ENCODE results near the gene SNUPN. TPM values are rescaled to one million over a fixed set of nuclear protein-coding genes. Genes with fewer than 3 reads are reported as not detected.
A peak's percentile ranks its signal among the peaks of the same experiment; 100 is the strongest.

SNUPN gene
- total RNA-seq, 1 donor from 2014 or later, result 20.5 TPM

DNA sequence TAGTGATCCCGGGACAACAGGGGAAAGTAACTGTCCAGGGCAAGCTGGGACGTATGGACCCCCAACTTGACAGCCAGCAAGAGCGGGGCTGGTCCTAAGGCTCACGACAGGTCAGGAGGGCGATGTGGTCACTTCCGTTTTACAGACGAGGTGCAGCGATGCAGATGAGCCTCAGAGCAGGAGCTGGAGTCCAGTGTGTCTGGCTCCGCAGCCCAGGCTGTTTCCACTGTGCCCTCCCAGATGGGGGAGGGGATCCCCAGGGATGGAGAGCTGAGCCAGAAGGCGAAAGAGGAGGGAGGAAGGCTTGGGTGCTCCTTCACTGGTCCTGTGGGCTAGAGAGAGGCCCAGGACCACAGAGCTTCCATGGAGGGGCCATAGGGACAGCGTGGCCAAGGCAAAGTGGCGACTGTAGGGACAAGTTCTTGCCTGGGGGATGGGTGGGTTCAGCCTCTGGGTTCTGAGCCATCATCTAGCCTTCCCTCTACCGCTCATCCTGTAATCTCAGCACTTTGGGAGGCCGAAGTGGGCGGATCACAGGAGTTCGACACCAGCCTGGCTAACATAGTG is 27.9 kb upstream of the SNUPN start:
- TF ChIP-seq, protein P1, sequence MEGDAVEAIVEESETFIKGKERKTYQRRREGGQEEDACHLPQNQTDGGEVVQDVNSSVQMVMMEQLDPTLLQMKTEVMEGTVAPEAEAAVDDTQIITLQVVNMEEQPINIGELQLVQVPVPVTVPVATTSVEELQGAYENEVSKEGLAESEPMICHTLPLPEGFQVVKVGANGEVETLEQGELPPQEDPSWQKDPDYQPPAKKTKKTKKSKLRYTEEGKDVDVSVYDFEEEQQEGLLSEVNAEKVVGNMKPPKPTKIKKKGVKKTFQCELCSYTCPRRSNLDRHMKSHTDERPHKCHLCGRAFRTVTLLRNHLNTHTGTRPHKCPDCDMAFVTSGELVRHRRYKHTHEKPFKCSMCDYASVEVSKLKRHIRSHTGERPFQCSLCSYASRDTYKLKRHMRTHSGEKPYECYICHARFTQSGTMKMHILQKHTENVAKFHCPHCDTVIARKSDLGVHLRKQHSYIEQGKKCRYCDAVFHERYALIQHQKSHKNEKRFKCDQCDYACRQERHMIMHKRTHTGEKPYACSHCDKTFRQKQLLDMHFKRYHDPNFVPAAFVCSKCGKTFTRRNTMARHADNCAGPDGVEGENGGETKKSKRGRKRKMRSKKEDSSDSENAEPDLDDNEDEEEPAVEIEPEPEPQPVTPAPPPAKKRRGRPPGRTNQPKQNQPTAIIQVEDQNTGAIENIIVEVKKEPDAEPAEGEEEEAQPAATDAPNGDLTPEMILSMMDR (IDR thresholded peaks at IDR 0.05), result no peak
- ChIA-PET CTCF (no interaction called here), POLR2A (interaction anchor here (1.8 kb wide), 1 partner anchor 13 kb away, joined by 7 read pairs; the partner anchor contains the start of gene IMP3)
- no peaks in the 10 kb centered on the region for H3K9me3 Mint-ChIP-seq
- peaks cover 11% of the 10 kb centered on the region for H3K27me3 Mint-ChIP-seq
- ATAC-seq (ENCODE audit: low read depth), result no peak
- no peak overlapping the region for H3K27ac Mint-ChIP-seq
- intact Hi-C loops (cut with micrococcal nuclease), result no loop called here
- H3K36me3 Mint-ChIP-seq (ENCODE audit: low read depth), result no peaks in the 10 kb centered on the region
- H3K4me1 Mint-ChIP-seq, result no peaks in the 10 kb centered on the region
- DNase-seq, result no peak
- H3K4me3 Mint-ChIP-seq, result no peak overlapping the region

DNA sequence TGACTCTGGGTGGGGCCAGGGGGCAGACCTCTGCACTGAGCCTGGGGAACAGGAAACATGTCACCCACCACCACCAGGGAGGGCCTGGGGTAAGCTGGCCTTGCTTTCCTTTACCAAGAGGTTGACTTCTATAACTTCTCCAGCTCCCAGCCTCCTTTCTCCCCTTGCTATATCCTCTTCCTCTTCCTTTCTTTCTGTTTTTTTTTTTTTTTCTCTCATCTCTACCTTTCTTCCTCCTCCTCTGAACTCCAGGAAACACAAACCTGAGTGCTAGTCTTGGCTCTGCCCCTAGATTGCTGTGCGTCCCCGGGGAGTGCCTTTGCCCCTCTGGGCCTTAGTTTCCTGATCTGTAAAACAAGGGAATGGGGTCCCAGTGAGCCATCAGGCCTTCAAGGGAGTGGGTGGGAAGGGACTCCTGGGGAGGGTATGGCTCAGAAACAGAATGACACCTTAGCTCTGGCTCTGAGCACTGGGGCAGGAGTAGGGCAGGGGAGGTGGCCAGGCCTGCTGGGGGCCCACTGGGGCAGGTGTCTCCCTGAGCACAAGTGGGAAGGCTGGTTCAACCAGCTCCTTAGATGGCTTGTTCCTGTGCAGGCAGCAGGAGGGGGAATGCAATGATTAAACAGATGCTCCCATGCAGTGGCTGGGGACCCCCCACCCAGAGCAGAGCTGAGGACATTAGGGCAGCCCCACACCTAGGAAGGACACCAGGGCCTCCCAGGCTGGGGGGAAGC is 26.5 kb upstream of the SNUPN start:
- ChIA-PET CTCF (interaction anchor here (0.5 kb wide), 1 partner anchor 24 kb away, joined by 3 read pairs; no protein-coding TSS in a partner anchor), POLR2A (no interaction called here)
- DNase-seq (no peak), ATAC-seq (ENCODE audit: low read depth) (no peak)
- TF ChIP-seq, protein P1 (IDR thresholded peaks at IDR 0.05), result no peak
- H3K4me3 Mint-ChIP-seq, result no peak overlapping the region
- peaks cover 3% of the 10 kb centered on the region for H3K4me1 Mint-ChIP-seq
- peaks cover 13% of the 10 kb centered on the region for H3K27me3 Mint-ChIP-seq
- H3K36me3 Mint-ChIP-seq (ENCODE audit: low read depth), result no peaks in the 10 kb centered on the region
- no peaks in the 10 kb centered on the region for H3K9me3 Mint-ChIP-seq
- intact Hi-C loops (cut with micrococcal nuclease), result no loop called here
- H3K27ac Mint-ChIP-seq, result no peak overlapping the region

GRCh38 chr15:75650908-75651809 is 25.6 kb upstream of the SNUPN start:
- Mint-ChIP-seq H3K27ac (no peak overlapping the region), H3K27me3 (peaks cover 18% of the 10 kb centered on the region), H3K4me1 (peaks cover 8% of the 10 kb centered on the region), H3K9me3 (no peaks in the 10 kb centered on the region), H3K36me3 (ENCODE audit: low read depth) (no peaks in the 10 kb centered on the region), H3K4me3 (no peak overlapping the region)
- DNase-seq (no peak), ATAC-seq (ENCODE audit: low read depth) (no peak)
- CTCF ChIA-PET, result no interaction called here
- TF ChIP-seq, protein P1 (IDR thresholded peaks at IDR 0.05), result no peak
- intact Hi-C loops (cut with micrococcal nuclease), result no loop called here
- POLR2A ChIA-PET, result no interaction called here

GRCh38 chr15:75649848-75650247 is 24.3 kb upstream of the SNUPN start:
- no peaks in the 10 kb centered on the region for H3K9me3 Mint-ChIP-seq
- peaks cover 8% of the 10 kb centered on the region for H3K4me1 Mint-ChIP-seq
- DNase-seq, result no peak
- peak overlapping the region; percentile 29 for H3K4me3 Mint-ChIP-seq
- no peak overlapping the region for H3K27ac Mint-ChIP-seq
- intact Hi-C loops (cut with micrococcal nuclease), result loop anchor here (10.0 kb wide), 1 partner anchor 1105 kb away; the partner anchor contains the start of gene ARID3B
- CTCF ChIA-PET, result no interaction called here
- no peaks in the 10 kb centered on the region for H3K36me3 Mint-ChIP-seq (ENCODE audit: low read depth)
- POLR2A ChIA-PET, result no interaction called here
- ATAC-seq (ENCODE audit: low read depth), result no peak
- TF ChIP-seq, protein P1 (IDR thresholded peaks at IDR 0.05), result no peak
- peaks cover 18% of the 10 kb centered on the region for H3K27me3 Mint-ChIP-seq
